Duodenal mucosa (tissue), 2 donors: ENCODE data around the gene RMND1.
A peak's percentile ranks its signal among the peaks of the same experiment; 100 is the strongest.

ENCODE experiments used
- H3K27ac ChIP-seq: one replicate; pipeline ENCODE4 v1.7.0; 2013; ENCODE audit warnings: low read depth, low read length
- H3K27me3 ChIP-seq, 2 donors: one replicate each; pipeline ENCODE4 v1.7.0; 2013; ENCODE audit warnings: low read length in 2 of 2, control low read depth in 1 of 2; ENCODE audit not compliant: insufficient read depth in 2 of 2, control insufficient read depth in 1 of 2
- H3K36me3 ChIP-seq, 2 donors: one replicate each; pipeline ENCODE4 v1.7.0; 2013; ENCODE audit warnings: low read length in 2 of 2, control low read depth in 1 of 2; ENCODE audit not compliant: insufficient read depth in 2 of 2, control insufficient read depth in 1 of 2
- H3K4me1 ChIP-seq, 2 donors: one replicate each; pipeline ENCODE4 v1.7.0; 2013; ENCODE audit warnings: low read length in 2 of 2, control low read depth in 1 of 2; ENCODE audit not compliant: insufficient read depth in 2 of 2, control insufficient read depth in 1 of 2
- H3K4me3 ChIP-seq, 2 donors: one replicate each; pipeline ENCODE4 v1.7.0; 2013; ENCODE audit warnings: low read length in 2 of 2, low read depth in 1 of 2
- H3K9ac ChIP-seq, 2 donors: one replicate each; pipeline ENCODE4 v1.7.0; 2013; ENCODE audit warnings: low read length in 2 of 2, low read depth in 1 of 2
- H3K9me3 ChIP-seq, 2 donors: one replicate each; pipeline ENCODE4 v1.7.0; 2013; ENCODE audit warnings: low read length in 2 of 2, control low read depth in 1 of 2; ENCODE audit not compliant: control insufficient read depth in 1 of 2

RMND1 gene

DNA sequence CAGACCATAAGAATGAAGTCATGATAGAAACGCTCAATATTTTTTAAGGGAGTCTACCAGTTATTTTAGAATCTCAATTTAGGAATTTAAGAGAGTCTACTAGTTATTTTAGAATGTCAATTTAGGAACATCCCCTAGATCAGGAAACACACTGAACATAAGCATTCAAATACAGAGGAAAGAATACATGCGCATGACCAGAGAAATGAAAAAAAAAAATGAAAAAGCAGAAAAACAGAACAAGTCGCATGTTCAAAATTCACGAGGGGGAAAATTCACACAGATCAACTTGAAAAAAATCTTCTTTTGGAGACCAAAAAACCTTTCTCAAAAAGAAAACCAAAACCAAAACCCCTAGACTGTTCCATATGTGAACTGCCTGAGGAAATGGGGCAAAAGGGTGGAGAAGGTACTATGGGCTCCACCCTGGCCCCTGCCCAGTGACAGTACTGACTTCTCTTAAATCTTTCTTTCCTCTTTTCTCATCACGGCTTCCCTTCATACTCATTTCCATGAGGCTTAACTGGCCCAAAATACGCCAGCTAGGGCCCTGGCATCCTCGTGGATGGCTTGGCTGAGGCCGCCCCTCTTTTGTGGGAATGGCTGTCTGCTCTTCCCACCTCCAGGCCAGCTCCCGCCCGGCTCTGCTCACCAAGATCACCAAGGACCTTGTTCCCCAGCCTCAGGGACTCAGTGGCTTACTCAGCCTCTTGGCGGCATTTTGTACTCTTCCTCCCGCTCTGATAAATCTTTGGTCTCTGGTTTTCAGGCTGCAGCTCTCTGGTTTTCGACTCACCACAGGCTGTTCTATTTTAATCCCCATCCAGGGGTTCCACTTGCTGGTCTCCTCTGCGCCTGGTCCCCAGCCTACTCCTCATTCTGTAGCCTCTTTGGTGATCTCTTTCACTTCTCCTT lies 71.7 kb downstream of the RMND1 start:
- Histone ChIP-seq H3K9ac (peak overlapping the region; percentile 18 to 45), H3K27ac (no peak overlapping the region)

GRCh38 chr6:151377095-151377494 lies 74.8 kb downstream of the RMND1 start:
- Histone ChIP-seq H3K9ac (no peak overlapping the region), H3K27ac (no peak overlapping the region), H3K36me3 (peaks cover 3 to 8% of the 10 kb centered on the region in 2 donors), H3K9me3 (no peaks in the 10 kb centered on the region), H3K4me3 (no peak overlapping the region), H3K27me3 (no peaks in the 10 kb centered on the region), H3K4me1 (peaks cover 0 to 5% of the 10 kb centered on the region in 2 donors)

More for the DNA sequence above, 71.7 kb downstream of the RMND1 start:
- H3K4me3 ChIP-seq: peak overlapping the region; percentile 49 to 50
- H3K4me1 ChIP-seq: peaks cover 6 to 13% of the 10 kb centered on the region in 2 donors
- no peaks in the 10 kb centered on the region for H3K36me3 ChIP-seq
- H3K9me3 ChIP-seq: no peaks in the 10 kb centered on the region
- H3K27me3 ChIP-seq: no peaks in the 10 kb centered on the region

- Histone ChIP-seq H3K27me3 (no peaks in the 10 kb centered on the region), H3K36me3 (peaks cover 10 to 14% of the 10 kb centered on the region in 2 donors), H3K4me3 (no peak overlapping the region), H3K9ac (no peak overlapping the region), H3K27ac (no peak overlapping the region), H3K9me3 (no peaks in the 10 kb centered on the region), H3K4me1 (peaks cover 0 to 5% of the 10 kb centered on the region in 2 donors)
Observed at GRCh38 chr6:151376440-151376839, 75.5 kb downstream of the RMND1 start.

GRCh38 chr6:151375833-151376232 lies 76.1 kb downstream of the RMND1 start:
- H3K4me3 ChIP-seq: no peak overlapping the region
- H3K4me1 ChIP-seq: peaks cover 0 to 5% of the 10 kb centered on the region in 2 donors
- H3K36me3 ChIP-seq: peaks cover 16 to 20% of the 10 kb centered on the region in 2 donors
- no peaks in the 10 kb centered on the region for H3K9me3 ChIP-seq
- no peaks in the 10 kb centered on the region for H3K27me3 ChIP-seq
- H3K27ac ChIP-seq: no peak overlapping the region
- H3K9ac ChIP-seq: no peak overlapping the region

- Histone ChIP-seq H3K4me1 (peaks cover 0 to 5% of the 10 kb centered on the region in 2 donors), H3K36me3 (peaks cover 20 to 26% of the 10 kb centered on the region in 2 donors), H3K27me3 (no peaks in the 10 kb centered on the region), H3K9ac (no peak overlapping the region), H3K9me3 (no peaks in the 10 kb centered on the region), H3K27ac (no peak overlapping the region), H3K4me3 (no peak overlapping the region)
Observed at GRCh38 chr6:151374036-151374683, 77.8 kb downstream of the RMND1 start.

DNA sequence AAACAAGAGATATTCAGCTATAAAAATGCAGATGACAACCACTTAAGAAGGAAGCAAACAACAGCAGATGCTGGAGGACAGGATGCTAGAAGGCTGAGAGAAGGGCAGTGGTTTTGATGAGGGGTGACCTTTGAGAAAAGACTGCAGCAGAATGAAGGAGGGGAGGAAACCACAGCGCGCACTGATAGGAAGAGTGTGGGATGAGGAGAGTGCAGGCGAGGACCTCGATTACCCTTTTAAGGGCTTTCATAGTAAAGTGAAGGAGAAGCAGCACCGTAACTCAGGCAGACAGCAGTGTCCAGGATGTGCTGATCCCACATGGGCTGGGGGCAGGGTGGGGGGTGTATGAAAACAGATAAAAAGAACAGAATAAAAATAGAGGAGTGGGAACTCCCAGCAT lies 79.8 kb downstream of the RMND1 start:
- H3K9ac ChIP-seq: no peak overlapping the region
- H3K9me3 ChIP-seq: no peaks in the 10 kb centered on the region
- no peak overlapping the region for H3K4me3 ChIP-seq
- peaks cover 20 to 26% of the 10 kb centered on the region in 2 donors for H3K36me3 ChIP-seq
- no peaks in the 10 kb centered on the region for H3K27me3 ChIP-seq
- no peak overlapping the region for H3K27ac ChIP-seq
- peaks cover 0 to 5% of the 10 kb centered on the region in 2 donors for H3K4me1 ChIP-seq

DNA sequence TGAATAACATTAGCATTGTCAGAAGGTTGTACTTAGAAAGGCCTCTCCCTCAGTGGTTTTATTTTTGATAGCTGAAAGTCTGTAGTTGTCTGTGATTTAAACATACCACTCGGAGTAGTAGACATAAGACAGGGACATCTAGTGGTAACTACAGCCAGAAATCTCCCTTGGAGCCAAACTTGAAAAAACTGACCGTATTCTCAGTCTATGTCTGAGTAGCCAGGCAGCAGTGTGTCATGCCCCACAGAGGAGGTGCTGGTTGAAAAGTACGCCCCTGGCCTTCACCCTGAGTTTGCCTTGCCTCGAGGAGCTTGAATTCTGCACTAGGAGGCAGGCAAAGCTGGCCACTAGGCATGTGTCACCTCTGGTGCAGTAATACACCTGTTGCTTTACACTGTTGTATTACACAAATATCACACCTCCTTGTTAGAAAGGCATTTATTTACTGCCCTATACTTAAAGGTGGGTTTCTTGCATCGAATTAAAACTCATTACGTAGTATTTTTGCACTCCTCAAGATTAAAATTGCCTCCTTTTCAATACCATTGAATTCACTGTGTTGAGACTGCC lies 81.3 kb downstream of the RMND1 start:
- H3K27me3 ChIP-seq: no peaks in the 10 kb centered on the region

GRCh38 chr6:151365233-151365632 lies 86.7 kb downstream of the RMND1 start:
- no peaks in the 10 kb centered on the region for H3K27me3 ChIP-seq
- H3K4me3 ChIP-seq: no peak overlapping the region
- no peak overlapping the region for H3K9ac ChIP-seq
- peaks cover 32 to 37% of the 10 kb centered on the region in 2 donors for H3K36me3 ChIP-seq
- H3K27ac ChIP-seq: no peak overlapping the region
- H3K9me3 ChIP-seq: no peaks in the 10 kb centered on the region
- no peaks in the 10 kb centered on the region for H3K4me1 ChIP-seq

More for the DNA sequence above, 81.3 kb downstream of the RMND1 start:
- peaks cover 0 to 5% of the 10 kb centered on the region in 2 donors for H3K4me1 ChIP-seq
- no peak overlapping the region for H3K27ac ChIP-seq
- peaks cover 32 to 38% of the 10 kb centered on the region in 2 donors for H3K36me3 ChIP-seq
- no peak overlapping the region for H3K9ac ChIP-seq
- no peaks in the 10 kb centered on the region for H3K9me3 ChIP-seq
- no peak overlapping the region for H3K4me3 ChIP-seq

DNA sequence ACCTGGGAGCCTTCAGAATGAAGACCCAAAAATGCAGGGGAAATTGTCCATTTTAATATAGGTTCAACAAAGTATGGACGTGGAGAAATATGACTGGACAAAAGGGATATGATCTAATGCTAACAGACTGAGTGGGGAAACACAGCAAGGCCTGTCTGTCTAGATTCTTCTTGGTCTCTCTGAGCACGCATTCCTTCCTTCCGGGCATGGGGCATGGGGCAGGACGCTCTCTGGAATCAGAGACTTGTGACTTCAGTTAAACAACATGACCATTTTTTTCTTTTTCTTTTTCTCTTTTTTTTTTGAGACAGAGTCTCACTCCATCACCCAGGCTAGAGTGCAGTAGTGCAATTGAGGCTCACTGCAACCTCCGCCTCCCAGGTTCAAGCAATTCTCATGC lies 92.4 kb downstream of the RMND1 start:
- Histone ChIP-seq H3K27me3 (no peaks in the 10 kb centered on the region), H3K4me3 (no peak overlapping the region), H3K4me1 (no peaks in the 10 kb centered on the region), H3K9ac (no peak overlapping the region), H3K9me3 (no peaks in the 10 kb centered on the region), H3K36me3 (peaks cover 9 to 12% of the 10 kb centered on the region in 2 donors), H3K27ac (no peak overlapping the region)

DNA sequence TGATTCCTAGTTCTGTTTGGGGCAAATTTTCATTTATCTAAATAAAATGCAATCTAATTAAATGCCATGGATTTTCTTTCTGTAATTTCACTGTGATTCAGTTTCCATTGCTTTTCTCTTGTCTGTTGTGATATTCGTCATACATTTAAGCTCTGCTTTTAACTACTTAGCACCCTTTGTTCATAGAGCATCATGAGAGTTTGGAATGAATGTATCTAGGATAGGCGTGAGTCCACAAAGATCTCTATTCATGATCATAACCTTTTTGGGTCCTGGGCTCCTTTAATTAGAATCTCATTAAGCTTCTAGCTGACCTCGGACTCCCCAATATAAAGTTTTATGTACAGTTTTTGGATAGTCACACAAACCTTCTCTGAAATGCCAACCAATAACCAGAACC lies 93.5 kb downstream of the RMND1 start:
- Histone ChIP-seq H3K9me3 (no peaks in the 10 kb centered on the region), H3K27me3 (no peaks in the 10 kb centered on the region), H3K27ac (no peak overlapping the region), H3K4me3 (no peak overlapping the region), H3K4me1 (no peaks in the 10 kb centered on the region), H3K36me3 (peaks cover 3 to 12% of the 10 kb centered on the region in 2 donors), H3K9ac (no peak overlapping the region)
